ENCODE measurements around the gene SINHCAF.
A peak's percentile ranks its signal among the peaks of the same experiment; 100 is the strongest.
"Not testable (repeated sequence)": the region's sequence is repeated elsewhere in the genome, so short reads cannot be mapped to it uniquely, and the experiment has no call there.

Gene SINHCAF

GRCh38 chr12:31325877-31326631 lies at the start of gene SINHCAF:
TSS of gene SINHCAF (minus strand) at chr12:31326150. CDS start at chr12:31298204, 27,946 bp downstream.
- peak; percentile 94 to 98 for DNase-seq

- not testable (repeated sequence) for DNase-seq
Observed at GRCh38 chr12:31375422-31375821, 49.5 kb upstream of the SINHCAF start.

- DNase-seq = no peak
Observed at GRCh38 chr12:31371256-31371620, 45.3 kb upstream of the SINHCAF start.

GRCh38 chr12:31370531-31371255 lies 44.7 kb upstream of the SINHCAF start:
- DNase-seq = no peak

GRCh38 chr12:31369712-31370521 lies 44.0 kb upstream of the SINHCAF start:
- DNase-seq = no peak

- no peak for DNase-seq
Observed at GRCh38 chr12:31368666-31369361, 42.9 kb upstream of the SINHCAF start.

- DNase-seq = no peak
Observed at GRCh38 chr12:31366104-31366621, 40.2 kb upstream of the SINHCAF start.

GRCh38 chr12:31363831-31364230 lies 37.9 kb upstream of the SINHCAF start:
- no peak for DNase-seq

GRCh38 chr12:31363416-31363809 lies 37.5 kb upstream of the SINHCAF start:
- DNase-seq = no peak

- DNase-seq = no peak
Observed at GRCh38 chr12:31362759-31363415, 36.9 kb upstream of the SINHCAF start.

GRCh38 chr12:31362115-31362758 lies 36.3 kb upstream of the SINHCAF start:
- DNase-seq = peak; percentile 91 to 92

- no peak for DNase-seq
Observed at GRCh38 chr12:31361730-31362114, 35.8 kb upstream of the SINHCAF start.

- no peak for DNase-seq
Observed at GRCh38 chr12:31355747-31356107, 29.8 kb upstream of the SINHCAF start.

GRCh38 chr12:31353750-31354708 lies 28.1 kb upstream of the SINHCAF start:
- peak in 1 of 2 experiments; percentile 49 for DNase-seq

- DNase-seq = no peak
Observed at GRCh38 chr12:31346267-31346666, 20.3 kb upstream of the SINHCAF start.

- no peak for DNase-seq
Observed at GRCh38 chr12:31343139-31343538, 17.2 kb upstream of the SINHCAF start.

- DNase-seq = no peak
Observed at GRCh38 chr12:31342286-31342685, 16.3 kb upstream of the SINHCAF start.

- no peak for DNase-seq
Observed at GRCh38 chr12:31339831-31340622, 14.1 kb upstream of the SINHCAF start.

GRCh38 chr12:31337952-31338351 lies 12.0 kb upstream of the SINHCAF start:
- no peak for DNase-seq
